ENCODE results near the gene LARP1B. TPM values are rescaled to one million over a fixed set of nuclear protein-coding genes. Genes with fewer than 3 reads are reported as not detected.
"Not testable (repeated sequence)": the region's sequence is repeated elsewhere in the genome, so short reads cannot be mapped to it uniquely, and the experiment has no call there.

The LARP1B gene
- polyA plus RNA-seq, 3 donors = 21.0 to 25.4 (median 23.0) TPM

- no peak for DNase-seq (ENCODE audit: extremely low read depth in 1 of 11, low read depth in 9 of 11, low spot score in 4 of 11)
Observed at GRCh38 chr4:128176643-128177042, 115.5 kb downstream of the LARP1B start.

- DNase-seq (ENCODE audit: extremely low read depth in 1 of 11, low read depth in 9 of 11, low spot score in 4 of 11) = no peak
Observed at GRCh38 chr4:128177498-128177897, 116.4 kb downstream of the LARP1B start.

GRCh38 chr4:128186623-128187022, 125.5 kb downstream of the LARP1B start:
- DNase-seq (ENCODE audit: extremely low read depth in 1 of 11, low read depth in 9 of 11, low spot score in 4 of 11) = no peak

- peak; percentile 22 to 64 (median 55) for DNase-seq (ENCODE audit: extremely low read depth in 1 of 11, low read depth in 9 of 11, low spot score in 4 of 11)
Observed at GRCh38 chr4:128191115-128191781, 130.1 kb downstream of the LARP1B start.

- no peak for DNase-seq (ENCODE audit: extremely low read depth in 1 of 11, low read depth in 9 of 11, low spot score in 4 of 11)
Observed at GRCh38 chr4:128220286-128221235, 159.4 kb downstream of the LARP1B start.

GRCh38 chr4:128221586-128221985, 160.5 kb downstream of the LARP1B start:
- DNase-seq (ENCODE audit: extremely low read depth in 1 of 11, low read depth in 9 of 11, low spot score in 4 of 11) = no peak

GRCh38 chr4:128225148-128225547, 164.0 kb downstream of the LARP1B start:
- DNase-seq (ENCODE audit: extremely low read depth in 1 of 11, low read depth in 9 of 11, low spot score in 4 of 11) = peak in 1 of 11 donors; percentile 23

- DNase-seq (ENCODE audit: extremely low read depth in 1 of 11, low read depth in 9 of 11, low spot score in 4 of 11) = no peak
Observed at GRCh38 chr4:128227991-128228571, 167.0 kb downstream of the LARP1B start.

GRCh38 chr4:128228845-128229795, 168.0 kb downstream of the LARP1B start:
- peak in 1 of 11 donors; percentile 31 for DNase-seq (ENCODE audit: extremely low read depth in 1 of 11, low read depth in 9 of 11, low spot score in 4 of 11)

- DNase-seq (ENCODE audit: extremely low read depth in 1 of 11, low read depth in 9 of 11, low spot score in 4 of 11) = no peak
Observed at GRCh38 chr4:128232719-128233118, 171.6 kb downstream of the LARP1B start.

- DNase-seq (ENCODE audit: extremely low read depth in 1 of 11, low read depth in 9 of 11, low spot score in 4 of 11) = no peak
Observed at GRCh38 chr4:128234836-128235235, 173.7 kb downstream of the LARP1B start.

- DNase-seq (ENCODE audit: extremely low read depth in 1 of 11, low read depth in 9 of 11, low spot score in 4 of 11) = no peak
Observed at GRCh38 chr4:128241019-128241418, 179.9 kb downstream of the LARP1B start.

GRCh38 chr4:128241425-128241913, 180.4 kb downstream of the LARP1B start:
- DNase-seq (ENCODE audit: extremely low read depth in 1 of 11, low read depth in 9 of 11, low spot score in 4 of 11) = no peak

- no peak for DNase-seq (ENCODE audit: extremely low read depth in 1 of 11, low read depth in 9 of 11, low spot score in 4 of 11)
Observed at GRCh38 chr4:128241981-128242380, 180.9 kb downstream of the LARP1B start.

GRCh38 chr4:128242601-128243000, 181.5 kb downstream of the LARP1B start:
- no peak for DNase-seq (ENCODE audit: extremely low read depth in 1 of 11, low read depth in 9 of 11, low spot score in 4 of 11)

GRCh38 chr4:128244379-128244778, 183.3 kb downstream of the LARP1B start:
- no peak for DNase-seq (ENCODE audit: extremely low read depth in 1 of 11, low read depth in 9 of 11, low spot score in 4 of 11)

- DNase-seq (ENCODE audit: extremely low read depth in 1 of 11, low read depth in 9 of 11, low spot score in 4 of 11) = not testable (repeated sequence)
Observed at GRCh38 chr4:128245391-128245790, 184.3 kb downstream of the LARP1B start.

- DNase-seq (ENCODE audit: extremely low read depth in 1 of 11, low read depth in 9 of 11, low spot score in 4 of 11) = no peak
Observed at GRCh38 chr4:128247906-128248305, 186.8 kb downstream of the LARP1B start.

Data from renal cortex interstitium (tissue), 11 donors.